HG03066 (cell line): ENCODE data around the gene RAB30.

Experiments
- ATAC-seq: cut with Tn5 transposase; IDR thresholded peaks from one replicate; pipeline ENCODE4 v1.9.1; 2021; ENCODE audit warnings: low read depth; ENCODE audit not compliant: unreplicated experiment

RAB30 gene

DNA sequence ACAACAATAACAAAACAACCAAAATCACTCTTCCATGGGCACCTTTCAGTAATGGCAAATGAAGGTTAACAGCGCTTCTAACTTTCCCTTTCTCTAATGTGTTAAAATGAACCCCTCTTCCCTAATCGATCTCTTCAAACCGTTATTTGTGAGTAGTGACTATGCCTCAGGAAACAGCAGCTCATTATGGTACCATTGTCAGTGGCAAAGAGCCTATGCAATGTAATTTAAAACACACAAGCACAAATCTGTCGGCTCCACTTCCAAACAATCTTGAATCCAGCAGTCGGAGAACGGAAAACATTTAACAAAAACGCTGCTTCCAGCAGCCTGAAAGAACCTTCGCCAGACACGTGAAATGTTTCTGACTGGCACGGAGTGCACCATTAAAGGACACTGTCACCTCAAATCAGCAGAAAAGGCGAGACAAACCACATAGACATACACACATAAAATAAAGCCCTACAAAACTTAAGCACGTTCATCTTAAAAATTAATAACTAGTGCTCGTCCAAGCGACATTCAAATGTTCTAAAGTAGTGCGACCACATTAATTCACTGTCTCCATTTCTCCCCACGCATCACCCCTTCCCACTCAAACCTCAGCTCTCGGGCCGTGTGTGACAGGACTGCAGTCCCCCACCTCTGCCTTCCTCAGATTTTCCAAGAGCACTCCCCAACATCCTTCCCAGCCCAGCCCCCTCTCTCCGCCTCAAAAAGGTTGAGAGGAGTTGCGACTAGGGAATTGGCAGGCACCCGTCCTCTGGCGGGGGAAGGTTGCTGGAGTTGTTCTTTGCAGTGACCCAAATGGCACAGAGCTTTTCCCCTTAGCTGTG is 748 bp downstream of the RAB30 start:
- no peak for ATAC-seq

DNA sequence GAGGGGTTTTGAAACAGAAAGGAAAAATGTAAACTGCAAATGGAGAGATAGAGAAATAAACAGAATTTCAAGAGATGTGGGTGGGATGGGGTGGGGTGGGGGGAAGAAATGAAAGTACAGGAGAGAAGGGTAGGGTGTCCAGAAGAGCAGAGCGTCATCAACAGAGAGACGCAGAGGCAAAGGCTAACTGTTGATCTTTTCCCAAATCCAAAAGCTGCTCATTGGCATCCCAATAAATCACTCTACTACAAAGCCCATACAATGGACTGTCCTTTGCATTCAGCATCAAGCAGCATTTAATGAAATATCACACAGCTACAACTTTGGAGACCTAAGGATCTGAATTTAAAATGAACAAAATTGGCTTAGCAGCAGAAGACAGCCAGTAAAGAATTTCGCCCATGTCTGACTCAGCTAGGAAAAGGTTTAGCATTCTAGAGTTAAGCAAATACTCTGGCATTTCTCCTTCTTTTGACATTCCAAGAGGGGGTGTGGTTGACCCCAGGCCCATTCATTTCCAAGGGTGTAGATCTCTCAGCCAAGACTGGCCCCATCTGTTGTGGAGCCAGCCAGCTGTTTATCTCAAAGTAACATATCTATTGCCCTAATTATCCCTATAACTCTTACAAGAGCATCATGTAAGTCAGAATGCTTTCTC is 1.5 kb downstream of the RAB30 start:
- ATAC-seq = no peak

DNA sequence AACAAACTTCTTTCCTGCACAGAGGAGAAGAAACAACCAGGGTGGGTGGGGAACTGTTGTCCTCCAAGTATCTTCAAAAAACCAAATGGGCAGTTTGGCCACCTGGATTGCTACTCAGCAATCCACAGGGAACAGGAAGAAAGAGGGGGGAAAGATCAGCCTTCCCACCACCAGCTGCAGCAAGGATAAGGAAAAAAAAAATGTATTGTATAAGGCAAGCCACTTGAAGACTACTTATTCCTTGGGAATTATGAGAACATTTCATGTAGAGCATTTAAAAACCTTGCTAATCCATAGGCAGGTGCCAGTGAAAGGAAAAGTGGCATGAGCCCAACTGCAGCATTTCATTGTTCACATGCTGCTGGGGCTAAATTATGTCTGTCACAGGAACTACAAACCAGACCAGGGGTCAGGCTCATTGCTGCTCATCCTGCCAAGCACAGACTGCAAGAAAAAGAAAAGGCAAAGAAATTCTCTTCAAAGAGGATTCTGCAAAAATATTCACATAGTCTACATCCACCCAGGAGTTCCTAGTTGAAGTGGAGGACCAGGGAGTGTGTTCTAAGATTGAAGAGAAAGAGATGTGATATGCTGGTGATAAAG is 2.2 kb downstream of the RAB30 start:
- ATAC-seq = no peak

DNA sequence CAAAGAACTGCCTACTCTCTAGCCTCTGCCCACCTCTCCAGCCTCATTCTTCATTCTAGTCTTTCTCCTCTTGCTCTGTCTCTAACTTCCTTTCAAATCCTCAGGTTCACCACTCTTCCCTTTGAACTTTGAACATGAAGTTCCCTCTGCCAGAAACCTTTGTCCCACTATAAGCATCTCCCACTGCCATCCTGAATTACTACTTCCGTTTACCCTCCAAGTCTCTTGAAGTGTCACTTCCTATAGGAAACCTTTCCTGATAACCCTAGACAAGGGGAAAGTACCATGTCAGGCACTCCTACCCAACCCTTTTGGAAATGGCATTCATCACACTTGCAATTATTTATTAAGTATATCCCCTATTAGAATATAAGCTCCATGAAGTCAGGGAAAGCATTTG is 3.1 kb downstream of the RAB30 start:
- no peak for ATAC-seq

DNA sequence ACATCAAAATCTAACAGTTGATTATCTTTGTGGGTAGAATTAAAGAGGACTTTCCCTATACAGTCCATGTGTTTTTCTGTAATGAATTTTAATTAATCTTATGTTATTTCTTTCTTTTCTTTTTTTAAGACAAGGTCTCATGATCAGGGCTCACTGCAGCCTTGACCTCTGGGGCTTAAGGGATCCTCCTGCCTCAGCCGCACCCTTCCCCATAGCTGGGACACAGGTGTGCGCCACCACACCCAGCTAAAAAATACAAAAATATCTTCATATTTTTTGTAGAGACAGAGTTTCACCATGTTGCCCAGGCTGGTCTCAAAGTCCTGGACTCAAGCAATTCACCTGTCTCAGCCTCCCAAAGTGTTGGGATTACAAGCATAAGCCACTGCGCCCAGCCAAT is 7.7 kb downstream of the RAB30 start:
- no peak for ATAC-seq

DNA sequence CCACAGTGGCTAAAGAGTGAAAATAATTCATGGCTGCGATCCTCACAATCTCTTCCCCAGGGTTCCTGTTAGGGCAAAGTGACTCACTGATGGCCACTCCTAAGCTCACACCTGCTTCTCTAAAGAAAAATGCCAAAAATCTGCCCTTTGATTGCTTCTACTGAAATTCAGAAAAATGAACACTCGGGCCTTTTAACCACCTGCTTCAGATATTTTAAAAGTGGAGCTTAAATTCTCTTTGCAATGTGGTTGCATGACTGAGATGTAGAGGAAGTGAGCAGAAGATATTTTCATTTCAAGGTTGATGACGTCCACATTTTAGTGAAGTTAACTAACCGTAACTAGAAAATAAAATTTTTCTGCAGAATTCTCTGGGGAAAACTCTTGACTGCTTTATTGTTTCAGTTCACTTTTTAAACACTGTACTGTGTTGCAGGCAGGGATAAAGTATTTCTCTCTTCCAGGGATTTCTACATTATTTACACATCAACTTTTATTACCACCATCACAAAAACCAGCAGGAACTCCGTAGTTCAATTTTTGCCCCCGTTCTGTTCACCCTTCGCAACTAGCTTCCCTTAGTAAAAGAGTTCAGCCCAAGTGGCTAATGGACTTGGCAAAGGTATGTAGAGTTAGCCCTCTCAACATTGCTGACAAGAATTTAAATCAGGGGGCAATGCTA is 8.5 kb downstream of the RAB30 start:
- peak; percentile 56 for ATAC-seq

DNA sequence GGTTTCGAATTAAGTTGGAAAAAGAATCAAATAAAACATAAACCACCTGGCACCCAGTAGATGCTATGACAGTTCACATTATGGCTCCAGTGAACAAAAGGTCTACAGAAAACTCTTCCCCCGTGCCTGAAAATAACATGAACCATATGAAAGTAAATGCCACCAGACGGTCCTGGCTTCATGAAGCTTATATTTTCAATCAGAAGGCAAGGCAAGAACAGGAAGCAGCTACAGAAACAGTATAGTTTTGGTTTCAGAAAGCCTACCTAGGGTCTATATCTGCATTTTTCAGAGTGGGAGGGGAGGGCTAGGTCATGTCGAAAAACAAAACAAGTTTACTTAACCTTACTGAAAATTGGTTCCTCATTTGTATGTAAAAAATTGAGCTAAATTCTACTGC is 9.8 kb downstream of the RAB30 start:
- ATAC-seq = peak; percentile 65

DNA sequence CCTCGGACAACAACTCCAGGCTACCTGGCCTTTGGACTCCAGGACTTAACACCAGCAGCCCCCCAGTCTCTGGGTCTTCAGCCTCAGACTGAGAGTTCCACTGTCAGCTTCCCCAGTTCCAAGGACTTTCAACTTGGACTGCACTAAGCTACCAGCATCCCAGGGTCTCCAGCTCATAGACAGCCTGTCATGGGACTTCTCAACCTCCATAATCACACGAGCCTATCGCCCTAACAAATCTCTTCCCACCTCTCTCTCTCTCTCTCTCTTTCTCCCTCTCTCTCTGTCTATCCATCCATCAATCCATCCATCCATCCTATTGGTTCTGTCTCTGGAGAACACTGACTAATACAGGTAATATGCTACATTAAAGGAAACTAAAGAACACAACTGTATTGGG is 10.7 kb downstream of the RAB30 start:
- ATAC-seq = no peak

DNA sequence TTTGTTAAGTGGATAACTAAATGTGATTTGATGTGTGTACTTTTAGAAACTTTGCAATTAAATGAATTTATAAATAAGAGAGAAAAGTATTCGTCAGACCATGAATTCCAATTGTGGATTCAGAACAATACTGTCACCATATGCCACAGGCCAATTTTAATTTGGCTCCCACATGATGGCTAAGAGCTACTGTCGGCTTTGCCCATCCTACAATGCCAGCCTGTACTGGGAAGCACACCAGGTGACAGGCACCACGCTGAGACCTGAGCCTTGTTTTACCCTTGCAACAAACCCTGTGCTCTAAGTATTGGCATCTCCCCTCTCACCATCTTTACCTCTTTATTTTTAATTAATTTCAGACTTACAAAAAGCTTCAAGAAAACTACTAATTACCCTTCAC is 14.0 kb downstream of the RAB30 start:
- no peak for ATAC-seq

DNA sequence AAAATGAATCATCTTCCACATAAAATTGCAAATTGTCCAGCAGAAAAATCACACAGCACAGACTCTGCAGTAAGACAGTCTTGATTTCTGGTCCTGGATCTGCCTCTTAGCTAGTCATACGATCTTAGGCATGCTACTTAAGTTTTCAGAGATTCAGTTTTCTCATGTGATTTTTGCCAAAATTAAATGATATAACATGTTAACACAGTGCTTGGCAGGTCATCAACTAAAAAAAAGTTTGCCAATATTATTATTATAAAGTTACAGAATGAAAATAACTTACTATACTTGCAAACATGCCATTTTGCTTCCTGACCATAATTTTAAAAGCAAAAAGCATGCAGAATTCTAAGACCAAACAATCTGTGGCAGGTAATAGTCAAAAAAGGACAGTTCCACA is 15.1 kb downstream of the RAB30 start:
- ATAC-seq = no peak

DNA sequence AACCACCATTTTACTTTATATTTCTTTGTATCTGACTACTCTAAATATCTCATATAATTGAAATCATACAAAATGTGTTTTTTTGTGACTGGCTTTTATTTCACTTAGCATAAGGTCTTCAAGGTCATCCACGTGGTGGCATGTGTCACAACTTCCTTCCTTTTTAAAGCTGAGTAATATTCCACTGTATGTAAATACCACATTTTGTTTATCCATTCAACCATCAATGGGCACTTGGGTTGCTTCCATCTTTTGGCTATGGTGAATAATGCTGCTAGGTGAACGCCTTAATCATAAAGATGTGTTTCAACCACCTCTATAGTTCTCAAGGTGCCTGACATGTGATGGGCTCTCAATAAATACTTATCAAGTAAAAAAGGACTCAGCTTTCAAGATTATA is 15.5 kb downstream of the RAB30 start:
- no peak for ATAC-seq

DNA sequence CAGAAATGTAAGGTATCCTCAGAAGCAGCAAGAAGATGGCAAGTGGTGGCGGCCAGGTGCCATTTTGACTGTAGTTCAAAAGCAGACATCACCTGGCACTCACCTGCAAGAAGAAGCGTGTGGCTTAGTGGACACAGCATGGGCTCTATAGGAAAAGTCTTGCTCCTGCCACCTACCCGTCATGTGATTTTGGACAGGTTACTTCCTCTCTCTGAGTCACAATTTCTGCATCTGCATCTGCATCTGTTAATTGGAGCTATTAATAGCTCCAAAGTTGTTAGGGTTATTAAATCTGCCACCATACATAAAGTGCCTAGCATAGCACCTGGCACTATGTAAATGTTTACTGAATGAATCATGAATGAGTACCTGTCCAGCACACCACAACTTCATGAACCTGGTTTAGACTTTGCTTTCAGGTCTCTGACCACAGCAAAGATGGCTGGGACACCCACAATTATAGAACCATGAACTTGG is 16.8 kb downstream of the RAB30 start:
- peak; percentile 54 for ATAC-seq

DNA sequence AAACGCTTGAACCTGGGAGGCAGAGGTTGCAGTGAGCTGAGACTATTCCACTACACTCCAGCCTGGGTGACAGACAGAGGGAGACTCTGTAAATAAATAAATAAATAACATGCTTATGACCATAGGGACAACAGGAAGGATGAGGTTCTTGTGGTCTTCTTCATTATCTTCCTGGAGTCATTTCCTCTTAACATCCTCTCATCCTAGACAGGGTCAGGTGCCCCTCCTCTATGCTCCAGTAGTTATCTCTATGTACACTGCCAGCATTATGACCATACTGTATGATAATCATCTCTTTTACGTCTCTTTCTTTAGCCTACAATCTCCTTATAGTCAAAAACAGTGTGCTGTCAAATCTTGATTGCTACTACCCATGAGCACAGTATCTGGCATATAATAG is 17.7 kb downstream of the RAB30 start:
- ATAC-seq = peak; percentile 63

DNA sequence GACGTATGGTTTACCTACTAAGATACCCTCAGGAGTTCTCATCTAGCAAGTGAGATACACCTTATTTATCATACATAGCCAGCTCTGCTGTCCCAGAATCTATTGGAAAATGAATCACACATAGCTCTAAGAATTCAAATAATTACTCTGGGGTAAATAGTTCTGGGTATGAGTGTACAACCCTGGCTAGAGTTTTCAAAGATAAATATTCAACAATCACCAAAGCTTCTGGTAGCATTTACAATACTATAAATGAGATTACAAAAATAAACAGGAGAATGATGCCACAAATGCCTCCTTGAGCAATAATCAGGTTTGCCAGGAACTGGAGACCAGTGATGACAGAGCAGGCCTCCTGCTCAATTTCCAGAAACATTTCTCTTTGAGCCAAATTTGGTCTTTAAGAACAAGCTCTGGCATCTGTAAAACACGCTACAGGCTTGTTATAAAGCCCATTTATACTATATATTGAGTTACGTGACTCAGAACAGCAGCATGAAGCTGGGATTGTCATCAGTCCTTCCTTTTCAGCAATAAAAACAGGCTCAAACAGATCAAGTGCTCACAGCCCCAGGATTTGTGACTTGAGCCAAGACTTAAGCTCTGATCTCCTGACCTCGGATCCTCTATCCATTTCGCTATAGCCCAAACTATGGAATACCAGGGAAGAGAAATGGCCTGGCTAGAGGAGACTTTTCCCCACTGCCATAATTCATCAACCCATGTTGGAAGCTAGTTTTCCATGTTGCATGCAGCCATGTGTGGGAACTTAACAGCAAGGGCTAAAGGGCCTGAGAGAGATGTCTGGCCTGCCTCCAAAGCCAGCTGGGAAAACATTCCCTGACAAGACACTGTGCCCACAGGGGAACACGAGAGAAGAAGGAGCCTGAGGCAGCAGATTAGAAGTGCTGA is 19.7 kb downstream of the RAB30 start:
- ATAC-seq = no peak

DNA sequence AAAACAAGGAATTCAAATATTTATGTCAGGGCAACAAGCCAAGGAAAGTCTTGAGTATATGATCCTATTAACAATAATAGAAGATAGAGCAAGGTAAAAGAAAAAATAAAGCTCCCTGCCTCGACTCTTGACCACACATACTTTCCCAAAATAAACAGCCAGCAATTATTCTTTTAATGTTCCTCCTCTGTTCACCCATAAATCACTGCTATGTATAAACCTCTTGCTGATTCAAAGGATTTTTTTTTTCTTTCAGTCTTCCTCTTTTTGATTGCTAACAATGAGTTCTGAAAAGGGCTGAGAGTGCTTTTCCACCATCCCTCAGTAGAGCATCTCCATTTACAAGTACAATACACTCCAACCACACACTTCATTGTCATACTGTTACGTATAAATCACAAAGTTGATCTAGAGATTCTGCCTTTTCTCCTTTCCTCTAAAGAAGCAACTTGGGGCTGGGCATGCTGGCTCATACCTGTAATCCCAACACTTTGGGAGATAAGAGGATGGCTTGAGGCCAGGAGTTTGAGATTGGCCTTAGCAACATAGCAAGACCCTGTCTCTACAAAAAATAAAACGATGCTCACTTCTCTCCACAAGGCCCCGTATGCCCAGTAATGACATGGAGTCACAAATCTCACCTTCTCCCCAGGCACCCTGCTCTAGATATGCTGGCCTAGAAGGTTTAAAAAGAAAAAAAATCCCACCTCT is 24.0 kb downstream of the RAB30 start:
- ATAC-seq = no peak

DNA sequence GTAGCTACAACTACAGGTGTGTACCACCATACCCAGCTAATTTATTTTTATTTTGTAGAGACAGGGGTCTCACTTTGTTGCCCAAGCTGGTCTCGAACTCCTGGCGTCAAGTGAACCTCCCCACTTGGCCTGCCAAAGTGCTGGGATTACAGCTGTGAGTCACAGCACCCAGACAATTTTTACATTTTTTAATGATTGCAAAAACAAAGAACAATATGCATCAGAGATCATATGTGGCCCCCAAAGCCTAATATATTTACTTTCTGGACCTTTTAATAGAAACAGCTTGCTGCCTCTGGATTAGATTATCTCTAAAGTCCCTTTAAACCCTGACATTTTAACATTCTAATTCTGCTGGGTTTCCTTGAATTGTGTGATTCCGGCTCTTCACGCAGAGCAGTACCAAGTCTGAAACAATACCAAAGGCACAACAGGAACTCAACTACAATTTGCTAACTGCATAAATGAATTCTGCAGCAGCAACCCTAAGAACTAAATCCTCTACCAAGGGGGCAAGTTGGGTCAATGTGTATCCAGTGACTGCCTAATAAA is 25.0 kb downstream of the RAB30 start:
- no peak for ATAC-seq

DNA sequence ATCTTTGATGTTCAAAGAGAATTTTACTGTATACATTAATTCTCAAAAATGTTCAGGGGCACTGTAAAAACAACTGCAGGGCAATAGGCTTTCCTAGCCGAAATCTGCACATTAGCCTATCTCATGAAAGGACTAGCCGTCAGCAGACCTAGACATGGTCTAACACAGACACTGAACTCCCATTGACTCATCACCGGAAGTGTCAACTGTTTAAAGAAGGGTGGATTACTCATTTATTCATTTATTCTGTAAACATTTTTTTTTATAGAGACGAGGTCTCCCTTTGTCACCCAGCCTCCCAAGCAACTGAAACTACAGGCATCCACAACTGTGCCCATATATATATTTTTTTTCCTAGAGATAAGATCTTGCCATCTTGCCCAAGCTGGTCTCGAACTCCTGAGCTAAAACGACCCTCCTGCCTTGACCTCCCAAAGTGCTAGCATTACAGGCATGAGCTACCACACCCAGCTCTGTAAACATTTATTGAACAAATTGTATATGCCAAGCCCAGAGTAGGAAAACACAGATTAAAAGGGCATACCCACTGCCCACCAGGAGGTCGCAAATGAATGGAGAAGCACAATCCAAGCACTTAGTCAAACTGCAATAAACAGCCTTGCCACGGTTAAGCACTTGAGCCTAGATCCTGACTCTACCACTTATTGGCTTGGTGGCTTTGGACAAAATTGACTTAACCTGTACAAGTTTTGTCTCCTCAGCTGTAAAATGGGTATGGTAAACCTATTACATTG is 26.6 kb downstream of the RAB30 start:
- no peak for ATAC-seq

DNA sequence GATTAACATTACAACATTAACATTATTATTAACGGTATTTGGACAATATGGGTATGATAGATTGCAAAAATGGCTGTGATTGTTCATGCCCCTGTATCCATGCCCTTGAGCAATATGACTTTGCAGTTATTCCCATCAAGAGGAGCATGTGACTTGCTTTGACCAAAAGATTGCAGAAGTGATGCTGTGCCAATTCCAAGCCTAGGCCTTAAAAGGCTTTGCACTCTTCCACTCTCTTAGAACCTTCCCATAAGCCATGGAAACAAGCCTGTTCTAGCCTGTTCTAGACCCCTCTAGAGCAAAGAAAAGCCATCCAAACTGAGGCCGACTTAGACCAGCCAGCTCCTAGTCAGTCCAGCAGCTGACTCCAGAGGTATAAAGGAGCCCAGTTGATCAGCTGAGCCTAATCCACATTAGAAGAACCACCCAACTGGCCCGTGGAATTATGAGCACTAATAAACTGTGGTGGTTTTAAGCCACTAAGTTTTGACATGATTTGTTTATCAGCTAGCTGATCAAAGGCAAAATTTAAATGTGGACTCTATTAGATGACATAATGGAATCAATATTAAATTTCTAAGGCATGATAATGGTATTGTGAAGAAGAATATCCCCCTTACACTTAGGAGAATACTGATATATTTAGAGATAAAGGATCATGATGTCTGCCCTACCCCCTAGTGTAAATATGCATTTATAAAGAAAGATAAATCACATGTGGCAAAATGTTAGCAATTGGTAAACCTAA is 28.6 kb downstream of the RAB30 start:
- no peak for ATAC-seq
